Putamen (tissue), 1 donor: ENCODE results near the gene KMT2B.

Source experiments
- DNase-seq: peaks from one replicate; pipeline ENCODE4 v3.0.0-alpha.2; 2016; ENCODE audit warnings: low spot score

The KMT2B gene

DNA sequence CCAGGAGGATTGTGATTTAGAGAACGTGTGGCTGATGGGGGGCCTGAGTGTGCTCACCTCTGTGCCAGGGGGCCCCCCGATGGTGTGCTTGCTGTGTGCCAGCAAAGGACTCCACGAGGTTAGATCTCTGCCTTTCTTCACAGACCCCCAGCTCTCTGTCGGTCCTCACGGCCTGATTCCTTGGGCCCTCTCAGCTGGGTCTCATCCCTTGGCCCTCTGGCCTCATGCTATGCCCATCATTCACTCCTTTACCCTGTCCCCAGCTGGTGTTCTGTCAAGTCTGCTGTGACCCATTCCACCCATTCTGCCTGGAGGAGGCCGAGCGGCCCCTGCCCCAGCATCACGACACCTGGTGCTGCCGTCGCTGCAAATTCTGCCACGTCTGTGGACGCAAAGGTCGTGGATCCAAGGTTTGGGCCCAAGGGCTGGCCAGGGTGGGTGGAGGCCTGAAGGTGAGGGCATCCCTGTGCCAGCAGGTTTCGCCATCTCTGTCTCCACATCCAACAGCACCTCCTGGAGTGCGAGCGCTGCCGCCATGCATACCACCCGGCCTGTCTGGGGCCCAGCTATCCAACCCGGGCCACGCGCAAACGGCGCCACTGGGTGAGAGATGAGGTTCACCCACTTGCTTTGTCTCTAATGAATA is 7.5 kb downstream of the KMT2B start:
- DNase-seq, result no peak

DNA sequence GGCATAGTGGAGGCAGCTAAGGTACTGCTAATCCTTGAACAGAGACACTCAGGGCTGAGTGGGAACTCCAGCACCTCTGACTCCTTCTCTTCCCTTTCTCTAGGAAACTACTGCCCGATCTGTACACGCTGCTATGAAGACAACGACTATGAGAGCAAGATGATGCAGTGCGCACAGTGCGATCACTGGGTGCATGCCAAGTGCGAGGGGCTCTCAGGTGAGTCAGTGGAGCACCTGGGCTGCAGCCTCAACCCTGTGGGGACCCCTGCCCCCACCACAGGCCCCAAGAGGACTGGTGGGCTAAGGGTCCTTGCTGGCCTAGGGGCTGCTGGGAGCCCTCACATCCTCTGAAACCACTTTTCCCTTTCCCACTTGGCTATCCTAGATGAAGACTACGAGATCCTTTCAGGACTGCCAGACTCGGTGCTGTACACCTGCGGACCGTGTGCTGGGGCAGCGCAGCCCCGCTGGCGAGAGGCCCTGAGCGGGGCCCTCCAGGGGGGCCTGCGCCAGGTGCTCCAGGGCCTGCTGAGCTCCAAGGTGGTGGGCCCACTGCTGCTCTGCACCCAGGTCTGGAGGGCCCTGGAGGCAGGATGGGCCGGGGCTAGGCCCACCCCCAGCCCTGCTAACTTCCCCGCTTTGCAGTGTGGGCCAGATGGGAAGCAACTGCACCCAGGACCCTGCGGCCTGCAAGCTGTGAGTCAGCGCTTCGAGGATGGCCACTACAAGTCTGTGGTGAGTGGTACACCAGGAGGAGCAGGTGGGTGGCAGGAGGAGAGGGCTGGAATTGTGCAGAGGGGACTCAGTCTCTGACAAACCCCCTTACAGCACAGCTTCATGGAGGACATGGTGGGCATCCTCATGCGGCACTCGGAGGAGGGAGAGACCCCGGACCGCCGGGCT is 9.5 kb downstream of the KMT2B start:
- DNase-seq, result no peak

DNA sequence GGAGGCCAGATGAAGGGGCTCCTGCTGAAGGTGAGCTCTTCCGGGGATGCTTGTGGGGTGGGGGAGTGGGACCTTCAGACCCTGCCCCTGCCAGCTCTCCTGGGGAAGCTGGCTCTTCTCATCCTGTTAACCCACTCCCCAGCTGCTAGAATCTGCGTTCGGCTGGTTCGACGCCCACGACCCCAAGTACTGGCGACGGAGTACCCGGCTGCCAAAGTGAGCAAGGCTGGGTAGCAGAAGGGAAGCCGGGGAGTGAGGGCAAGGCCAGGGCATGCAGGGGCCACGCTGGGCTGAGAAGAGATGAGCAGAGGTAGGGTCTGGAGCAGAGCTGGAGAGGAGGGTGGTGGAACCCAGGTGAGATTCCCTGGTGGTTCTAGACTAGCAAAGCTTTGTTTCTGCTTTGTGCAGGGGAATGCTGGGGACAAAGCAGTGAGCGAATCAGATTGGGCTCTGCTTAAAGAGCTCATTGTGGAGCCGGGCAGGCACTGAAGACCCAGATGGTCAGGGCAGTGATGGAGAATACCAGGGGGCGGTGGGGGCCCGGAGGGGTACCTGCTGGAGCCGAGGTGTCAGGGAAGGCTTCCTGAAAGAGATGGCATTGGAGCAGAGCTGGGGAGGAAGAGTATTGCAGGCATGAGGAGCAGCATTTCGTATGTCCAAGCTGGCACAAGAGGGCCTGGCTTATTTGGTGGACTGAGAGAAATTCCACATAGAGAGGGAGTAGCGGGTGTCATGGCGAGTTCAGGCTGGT is 10.3 kb downstream of the KMT2B start:
- DNase-seq, result no peak

DNA sequence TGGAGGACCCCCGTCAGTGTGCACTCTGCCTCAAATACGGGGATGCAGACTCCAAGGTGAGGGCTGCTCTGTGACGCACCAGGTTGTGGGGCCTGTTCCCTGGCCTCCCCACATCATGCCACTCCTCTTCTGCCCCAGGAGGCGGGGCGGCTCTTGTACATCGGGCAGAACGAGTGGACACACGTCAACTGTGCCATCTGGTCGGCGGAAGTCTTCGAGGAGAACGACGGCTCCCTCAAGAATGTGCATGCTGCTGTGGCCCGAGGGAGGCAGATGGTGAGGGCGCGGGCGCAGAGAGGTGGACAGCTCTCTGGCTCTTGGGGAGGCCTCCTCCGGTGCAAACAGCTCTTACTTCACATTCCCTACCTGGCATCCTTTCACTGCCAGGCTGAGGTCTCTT is 11.2 kb downstream of the KMT2B start:
- no peak for DNase-seq

DNA sequence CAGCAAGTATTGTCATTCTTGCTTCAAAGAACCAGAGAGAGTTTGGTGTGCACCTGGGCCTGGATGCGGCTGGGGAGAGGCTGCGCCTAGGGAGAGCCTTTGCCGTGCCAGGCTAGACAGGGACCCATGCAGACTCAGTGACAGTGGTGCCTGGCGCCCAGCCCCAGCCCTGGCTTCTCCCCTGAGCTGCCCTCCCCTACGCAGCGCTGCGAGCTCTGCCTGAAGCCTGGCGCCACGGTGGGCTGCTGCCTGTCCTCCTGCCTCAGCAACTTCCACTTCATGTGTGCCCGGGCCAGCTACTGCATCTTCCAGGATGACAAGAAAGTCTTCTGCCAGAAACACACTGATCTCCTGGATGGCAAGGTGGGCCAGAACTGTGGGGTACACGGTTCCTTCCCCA is 12.0 kb downstream of the KMT2B start:
- DNase-seq, result no peak

DNA sequence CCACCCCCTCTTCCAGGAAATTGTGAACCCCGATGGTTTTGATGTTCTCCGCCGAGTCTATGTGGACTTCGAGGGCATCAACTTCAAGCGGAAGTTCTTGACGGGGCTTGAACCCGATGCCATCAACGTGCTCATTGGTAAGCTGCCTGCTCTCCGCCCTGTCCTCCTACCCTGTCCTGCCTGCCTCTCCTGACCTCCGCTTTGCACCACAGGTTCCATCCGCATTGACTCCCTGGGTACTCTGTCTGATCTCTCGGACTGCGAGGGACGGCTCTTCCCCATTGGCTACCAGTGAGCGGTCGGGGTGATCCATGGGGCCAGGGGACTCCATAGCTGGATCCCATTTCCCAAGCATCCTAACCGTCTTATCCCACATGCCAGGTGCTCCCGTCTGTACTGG is 12.5 kb downstream of the KMT2B start:
- DNase-seq, result no peak

DNA sequence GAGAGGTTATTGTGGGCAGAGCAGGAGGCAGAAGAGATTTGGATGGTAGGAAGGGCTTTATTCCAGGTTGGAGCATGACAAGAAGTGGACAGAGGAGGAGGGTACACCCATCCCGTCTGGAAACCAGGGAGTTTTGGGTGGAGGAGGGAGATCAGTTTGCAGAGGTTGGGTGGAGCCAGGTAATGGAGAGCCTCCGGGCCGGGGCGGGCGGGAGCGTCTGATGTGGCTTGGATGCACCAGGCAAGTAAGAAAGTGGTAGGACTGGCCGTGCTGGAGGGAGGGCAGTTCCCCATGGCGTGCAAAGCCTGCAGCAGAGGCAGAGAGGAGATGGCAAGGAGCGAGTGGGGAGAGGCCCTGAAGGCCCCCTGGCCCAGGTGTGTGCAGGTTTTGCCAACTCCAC is 13.6 kb downstream of the KMT2B start:
- no peak for DNase-seq

DNA sequence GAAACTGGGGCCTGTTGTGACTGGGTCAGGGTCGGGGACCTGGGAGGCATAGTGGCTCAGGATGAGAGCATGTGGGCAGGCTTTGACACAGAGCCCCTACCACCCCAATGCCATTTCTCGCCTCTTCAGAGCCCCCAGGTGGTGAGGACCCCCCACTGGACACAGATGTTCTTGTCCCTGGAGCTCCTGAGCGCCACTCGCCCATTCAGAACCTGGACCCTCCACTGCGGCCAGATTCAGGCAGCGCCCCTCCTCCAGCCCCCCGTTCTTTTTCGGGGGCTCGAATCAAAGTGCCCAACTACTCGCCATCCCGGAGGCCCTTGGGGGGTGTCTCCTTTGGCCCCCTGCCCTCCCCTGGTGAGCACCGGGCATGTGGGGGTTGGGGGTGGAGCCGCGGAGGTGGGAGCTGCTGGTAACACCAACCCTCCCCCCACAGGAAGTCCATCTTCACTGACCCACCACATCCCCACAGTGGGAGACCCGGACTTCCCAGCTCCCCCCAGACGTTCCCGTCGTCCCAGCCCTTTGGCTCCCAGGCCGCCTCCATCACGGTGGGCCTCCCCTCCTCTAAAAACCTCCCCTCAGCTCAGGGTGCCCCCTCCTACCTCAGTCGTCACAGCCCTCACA is 14.1 kb downstream of the KMT2B start:
- DNase-seq, result no peak

DNA sequence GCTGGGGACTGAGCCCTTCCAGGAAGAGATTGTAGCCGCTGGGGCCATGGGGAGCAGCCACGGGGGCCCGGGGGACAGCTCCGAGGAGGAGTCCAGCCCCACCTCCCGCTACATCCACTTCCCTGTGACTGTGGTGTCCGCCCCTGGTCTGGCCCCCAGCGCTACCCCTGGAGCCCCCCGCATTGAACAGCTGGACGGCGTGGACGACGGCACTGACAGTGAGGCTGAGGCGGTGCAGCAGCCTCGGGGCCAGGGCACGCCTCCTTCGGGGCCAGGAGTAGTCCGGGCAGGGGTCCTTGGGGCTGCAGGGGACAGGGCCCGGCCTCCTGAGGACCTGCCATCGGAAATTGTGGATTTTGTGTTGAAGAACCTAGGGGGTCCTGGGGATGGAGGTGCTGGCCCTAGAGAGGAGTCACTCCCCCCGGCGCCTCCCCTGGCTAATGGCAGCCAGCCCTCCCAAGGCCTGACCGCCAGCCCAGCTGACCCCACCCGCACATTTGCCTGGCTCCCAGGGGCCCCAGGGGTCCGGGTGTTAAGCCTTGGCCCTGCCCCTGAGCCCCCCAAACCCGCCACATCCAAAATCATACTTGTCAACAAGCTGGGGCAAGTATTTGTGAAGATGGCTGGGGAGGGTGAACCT is 14.9 kb downstream of the KMT2B start:
- DNase-seq, result no peak

DNA sequence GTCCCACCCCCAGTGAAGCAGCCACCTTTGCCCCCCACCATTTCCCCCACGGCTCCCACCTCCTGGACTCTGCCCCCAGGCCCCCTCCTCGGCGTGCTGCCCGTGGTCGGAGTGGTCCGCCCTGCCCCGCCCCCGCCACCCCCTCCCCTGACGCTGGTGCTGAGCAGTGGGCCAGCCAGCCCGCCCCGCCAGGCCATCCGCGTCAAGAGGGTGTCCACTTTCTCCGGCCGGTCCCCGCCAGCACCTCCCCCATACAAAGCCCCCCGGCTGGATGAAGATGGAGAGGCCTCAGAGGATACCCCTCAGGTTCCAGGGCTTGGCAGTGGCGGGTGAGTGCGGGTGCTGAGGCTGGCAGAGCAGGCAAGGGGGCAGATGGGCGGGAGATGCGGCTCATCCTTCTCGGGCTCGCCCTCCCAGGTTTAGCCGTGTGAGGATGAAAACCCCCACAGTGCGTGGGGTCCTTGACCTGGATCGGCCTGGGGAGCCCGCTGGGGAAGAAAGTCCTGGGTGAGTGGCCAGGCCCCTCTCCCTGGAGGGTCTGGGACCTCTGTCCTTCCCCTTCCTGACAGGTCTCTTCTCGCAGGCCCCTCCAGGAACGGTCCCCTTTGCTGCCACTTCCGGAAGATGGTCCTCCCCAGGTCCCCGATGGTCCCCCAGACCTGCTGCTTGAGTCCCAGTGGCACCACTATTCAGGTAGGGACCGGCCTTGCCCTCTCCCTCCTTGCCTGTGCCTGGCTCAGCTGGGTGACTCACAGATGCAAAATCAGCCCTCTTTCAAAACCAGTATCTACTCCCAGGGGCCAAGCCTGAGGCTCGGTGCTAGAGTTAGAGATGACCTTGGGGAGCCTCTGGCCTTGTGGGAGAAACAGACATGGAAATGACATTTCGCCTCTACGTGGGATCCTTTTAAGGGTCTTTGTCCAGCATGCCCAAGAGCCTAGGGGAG is 15.7 kb downstream of the KMT2B start:
- no peak for DNase-seq

DNA sequence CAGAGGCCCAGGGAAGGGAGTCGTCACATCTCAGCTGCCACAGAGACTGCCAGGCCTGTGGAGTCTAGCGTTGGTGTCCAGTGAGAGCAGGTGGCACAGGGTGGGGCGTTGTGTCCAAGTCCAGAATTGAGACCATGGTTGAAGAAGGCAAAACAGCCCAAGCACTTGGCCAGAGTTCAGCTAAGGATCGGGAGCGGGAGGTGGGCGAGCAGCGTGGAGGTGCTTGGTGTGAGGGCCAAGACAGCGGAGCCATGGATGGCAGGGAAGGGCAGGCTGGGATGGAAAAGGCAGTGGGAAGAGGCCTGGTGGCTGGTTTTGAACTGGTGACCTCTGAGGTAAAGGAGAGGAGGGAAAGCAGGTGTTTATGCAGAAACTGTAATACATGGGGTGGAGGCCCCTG is 16.5 kb downstream of the KMT2B start:
- no peak for DNase-seq

DNA sequence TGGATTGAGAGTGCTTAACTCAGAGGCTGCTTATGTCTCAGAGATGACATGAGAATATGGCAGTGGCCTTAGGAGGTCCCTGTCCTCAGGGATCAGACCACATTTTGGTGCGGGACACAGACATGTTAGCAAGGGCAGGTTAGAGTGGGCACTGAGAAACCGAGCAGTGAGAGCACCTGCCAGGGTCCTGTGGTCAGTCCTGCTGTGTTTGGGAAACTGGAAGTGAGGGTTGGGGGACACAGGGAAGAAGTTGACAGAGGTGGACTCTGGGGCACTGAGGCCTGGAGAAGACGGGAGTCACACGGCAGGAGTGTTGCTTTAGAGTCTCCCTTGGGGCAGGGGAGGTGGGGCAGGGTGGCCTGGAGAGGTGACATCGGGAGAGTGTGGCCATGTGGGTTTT is 17.1 kb downstream of the KMT2B start:
- DNase-seq, result no peak

DNA sequence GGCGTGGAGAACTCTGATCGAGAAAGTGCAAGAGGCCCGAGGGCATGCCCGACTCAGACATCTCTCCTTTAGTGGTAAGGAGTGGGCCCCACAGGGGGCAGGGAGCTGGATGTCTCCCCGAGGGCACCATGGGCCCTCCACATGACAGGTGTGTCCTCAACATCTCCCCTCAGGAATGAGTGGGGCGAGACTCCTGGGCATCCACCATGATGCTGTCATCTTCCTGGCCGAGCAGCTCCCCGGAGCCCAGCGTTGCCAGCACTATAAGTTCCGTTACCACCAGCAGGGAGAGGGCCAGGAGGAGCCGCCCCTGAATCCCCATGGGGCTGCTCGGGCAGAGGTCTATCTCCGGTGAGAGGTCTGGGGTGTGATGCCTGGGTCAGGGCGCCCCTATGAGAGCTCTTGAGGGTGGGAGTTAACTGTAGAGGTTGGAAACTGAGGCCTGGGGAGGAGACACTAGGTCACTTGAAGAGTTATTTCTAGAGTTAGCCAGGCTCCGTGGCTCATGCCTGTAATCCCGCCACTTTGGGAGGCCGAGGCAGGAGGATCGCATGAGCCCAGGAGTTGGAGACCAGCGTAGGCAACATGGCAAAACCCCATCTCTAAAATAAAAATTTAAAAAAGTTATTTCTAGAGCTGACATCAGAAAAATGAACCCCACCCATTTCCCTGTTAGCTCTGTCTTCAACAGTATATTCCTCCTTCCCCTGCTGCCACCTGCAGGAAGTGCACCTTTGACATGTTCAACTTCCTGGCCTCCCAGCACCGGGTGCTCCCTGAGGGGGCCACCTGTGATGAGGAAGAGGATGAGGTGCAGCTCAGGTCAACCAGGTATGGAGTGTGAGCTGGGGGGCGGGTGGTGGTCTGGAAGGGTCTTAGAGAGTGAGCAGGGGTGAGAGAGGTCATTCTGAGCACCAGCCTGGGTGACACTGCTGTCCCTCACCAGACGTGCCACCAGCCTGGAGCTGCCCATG is 19.4 kb downstream of the KMT2B start:
- no peak for DNase-seq

DNA sequence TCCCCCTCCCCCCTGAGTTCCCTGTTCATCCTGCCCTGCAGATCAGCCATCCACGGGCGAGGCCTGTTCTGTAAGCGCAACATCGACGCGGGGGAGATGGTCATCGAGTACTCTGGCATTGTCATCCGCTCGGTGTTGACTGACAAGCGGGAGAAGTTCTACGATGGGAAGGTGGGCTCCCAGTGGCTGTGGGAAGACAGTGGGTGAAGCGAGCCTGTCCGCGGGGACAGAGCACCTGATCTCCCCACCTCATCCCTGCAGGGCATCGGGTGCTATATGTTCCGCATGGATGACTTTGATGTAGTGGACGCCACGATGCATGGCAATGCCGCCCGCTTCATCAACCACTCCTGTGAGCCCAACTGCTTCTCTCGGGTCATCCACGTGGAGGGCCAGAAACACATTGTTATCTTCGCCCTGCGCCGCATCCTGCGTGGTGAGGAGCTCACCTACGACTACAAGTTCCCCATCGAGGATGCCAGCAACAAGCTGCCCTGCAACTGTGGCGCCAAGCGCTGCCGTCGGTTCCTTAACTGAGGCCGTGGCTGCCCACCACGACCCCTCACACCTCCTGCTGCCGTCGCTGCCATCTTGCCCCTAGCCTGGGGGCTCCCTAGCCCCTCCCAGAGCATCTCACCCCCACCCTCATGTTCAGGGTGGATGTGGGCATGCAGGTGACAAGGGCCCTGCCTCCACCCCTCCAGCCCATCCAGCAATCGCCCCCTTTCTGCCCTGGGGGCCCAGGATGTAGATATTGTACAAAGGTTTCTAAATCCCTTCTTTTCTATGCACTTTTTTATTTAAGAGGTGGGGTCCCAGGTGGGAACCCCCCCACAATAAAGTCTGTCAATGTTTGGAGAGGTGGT is 20.5 kb downstream of the KMT2B start:
- DNase-seq, result no peak

DNA sequence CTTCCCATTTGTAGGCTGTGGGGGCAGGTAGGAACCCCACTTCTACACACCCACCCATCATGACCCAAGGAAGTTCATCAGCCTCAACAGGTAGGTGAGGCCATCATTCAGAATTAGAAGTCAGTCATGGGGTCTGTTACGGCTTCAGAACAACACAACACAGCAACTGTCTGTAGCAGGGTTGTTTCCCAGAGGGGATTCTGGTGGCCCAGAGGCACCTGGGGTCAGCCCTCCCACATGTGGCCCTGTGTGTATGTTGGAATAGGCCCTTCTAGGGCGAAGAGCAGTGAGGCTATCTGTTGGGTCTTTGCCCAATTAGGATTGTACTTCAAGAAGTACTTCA is 21.1 kb downstream of the KMT2B start:
- no peak for DNase-seq

DNA sequence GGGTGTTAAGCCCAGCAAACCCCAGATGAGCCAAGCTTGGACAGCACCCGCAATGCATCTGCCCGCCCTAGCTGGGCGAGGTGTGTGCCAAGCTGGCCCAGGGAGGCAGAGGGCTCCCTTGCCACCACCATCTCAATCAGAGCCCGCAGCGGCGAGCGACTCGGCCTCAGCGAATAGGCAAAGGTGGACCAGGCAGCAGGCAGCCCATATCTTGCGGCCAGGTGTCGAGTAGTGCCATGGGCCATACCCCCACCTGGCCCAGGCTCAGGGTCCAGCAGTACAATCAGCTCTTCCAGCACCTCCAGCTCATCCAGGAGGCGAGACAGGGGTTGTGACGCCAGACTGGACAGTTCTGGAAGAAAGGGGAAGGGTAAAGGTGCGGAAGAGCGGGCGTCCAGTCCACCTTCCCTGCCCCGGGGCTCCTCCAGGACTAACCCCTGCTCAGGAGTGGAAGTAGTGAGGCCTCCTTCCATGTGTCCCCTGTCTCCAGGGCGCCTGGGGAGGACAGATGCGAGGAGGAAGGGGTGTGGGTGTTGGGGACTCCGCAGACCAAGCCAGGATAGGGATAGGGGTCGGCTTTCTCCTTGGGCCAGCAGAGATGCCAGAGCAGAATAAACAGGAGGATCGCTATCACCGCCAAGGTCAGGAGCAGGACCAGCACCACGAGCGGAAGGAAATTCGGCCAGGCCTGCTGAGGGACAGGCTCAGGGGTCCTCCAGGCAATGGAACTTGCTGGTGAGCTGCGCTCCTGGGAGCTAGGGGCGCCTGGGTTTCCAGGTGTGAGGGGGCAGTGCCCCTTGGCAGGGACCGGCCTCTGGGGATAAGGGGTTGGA is 21.7 kb downstream of the KMT2B start:
- no peak for DNase-seq

DNA sequence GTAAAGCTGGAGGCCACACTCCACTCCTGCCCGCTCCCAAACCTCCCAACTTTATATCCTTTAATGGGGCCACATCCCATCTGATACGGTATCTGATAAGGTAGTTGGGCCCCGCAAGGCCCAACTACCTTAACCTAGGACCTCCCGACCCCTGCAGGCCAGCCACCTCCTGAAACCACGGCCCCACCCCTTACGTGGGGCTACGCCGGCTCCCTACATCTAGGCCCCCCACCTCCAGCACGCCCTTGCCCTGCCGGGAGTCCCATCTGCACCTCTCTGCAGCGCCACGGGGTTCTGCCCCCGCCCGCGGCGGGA is 22.3 kb downstream of the KMT2B start:
- DNase-seq, result no peak
